Neural cell (in vitro differentiated cells): ENCODE measurements around the gene LYPD4.

Experiments used
- CTCF ChIP-seq: fragments of 450-650 bp; IDR thresholded peaks from 2 replicates; pipeline ENCODE4 v1.5.1; 2014; ENCODE audit warnings: antibody characterized with exemption, mild to moderate bottlenecking, moderate library complexity; ENCODE audit not compliant: poor library complexity, severe bottlenecking
- EP300 ChIP-seq: fragments of 450-650 bp; conservative IDR thresholded peaks from 2 replicates; pipeline ENCODE4 v1.6.1; 2014; ENCODE audit warnings: antibody characterized with exemption, mild to moderate bottlenecking, moderate library complexity; ENCODE audit not compliant: poor library complexity, severe bottlenecking
- EZH2 ChIP-seq: fragments of 200-600, 300-800 bp; shearing (Covaris generic), sonication (generic); IDR thresholded peaks from 2 replicates; pipeline ENCODE4 v1.6.1; 2014; ENCODE audit warnings: antibody characterized with exemption, low read length, borderline replicate concordance, mild to moderate bottlenecking; ENCODE audit not compliant: insufficient read depth, poor library complexity, severe bottlenecking
- MXI1 ChIP-seq: fragments of 450-650 bp; conservative IDR thresholded peaks from 2 replicates; pipeline ENCODE4 v1.6.1; 2014; ENCODE audit warnings: antibody characterized with exemption, mild to moderate bottlenecking; ENCODE audit not compliant: poor library complexity, severe bottlenecking
- POLR2AphosphoS5 ChIP-seq: IDR thresholded peaks from 2 replicates; pipeline ENCODE4 v1.6.1; 2012
- RAD21 ChIP-seq: fragments of 450-650 bp; conservative IDR thresholded peaks from 2 replicates; pipeline ENCODE4 v1.6.1; 2014; ENCODE audit warnings: antibody characterized with exemption, mild to moderate bottlenecking, moderate library complexity
- REST ChIP-seq: IDR thresholded peaks from 2 replicates; pipeline ENCODE4 v1.6.1; 2012; ENCODE audit warnings: borderline replicate concordance
- SMC3 ChIP-seq: fragments of 450-650 bp; conservative IDR thresholded peaks from 2 replicates; pipeline ENCODE4 v1.6.1; 2014; ENCODE audit warnings: antibody characterized with exemption, mild to moderate bottlenecking, moderate library complexity; ENCODE audit not compliant: poor library complexity

GRCh38 chr19:41801031-41801430 is 43.5 kb downstream of the LYPD4 start:
- TF ChIP-seq CTCF = no peak
- no peak for TF ChIP-seq RAD21
- no peak for TF ChIP-seq POLR2AphosphoS5
- TF ChIP-seq SMC3 = no peak
- TF ChIP-seq EP300 = no peak
- no peak for TF ChIP-seq EZH2
- TF ChIP-seq MXI1 = no peak
- no peak for TF ChIP-seq REST
